Activated CD8-positive, alpha-beta T cell treated with anti-CD3 and anti-CD28 coated beads for 36 hours (primary cell): ENCODE results near the gene AFF2. TPM values are rescaled to one million over a fixed set of nuclear protein-coding genes. Genes with fewer than 3 reads are reported as not detected.

Experiments
- ATAC-seq: fragments of 200-7000 bp; cut with Tn5 transposase; one replicate; pipeline ENCODE4 v1.10.0; 2021; ENCODE audit warnings: mild to moderate bottlenecking, moderate library complexity
- CTCF ChIA-PET: fragments of 350-600 bp; sonication (Branson Sonifier 250); formaldehyde crosslinking; loops from one replicate; lab custom pipeline; 2021; ENCODE audit warnings: antibody characterized with exemption; lab: Charles Lee
- POLR2A ChIA-PET: fragments of 350-600 bp; sonication (Branson Sonifier 250); formaldehyde crosslinking; loops from one replicate; lab custom pipeline; 2021; ENCODE audit warnings: antibody characterized with exemption; lab: Charles Lee
- DNase-seq: peaks from one replicate; pipeline ENCODE4 v3.0.0-alpha.2; 2020
- H3K27ac Mint-ChIP-seq: one replicate; pipeline ENCODE4 v1.8.0; 2021; ENCODE audit warnings: mild to moderate bottlenecking, mixed read lengths
- H3K27me3 Mint-ChIP-seq: one replicate; pipeline ENCODE4 v1.8.0; 2021; ENCODE audit warnings: mixed read lengths
- H3K36me3 Mint-ChIP-seq: one replicate; pipeline ENCODE4 v1.8.0; 2021; ENCODE audit warnings: low read depth, mixed read lengths
- H3K4me1 Mint-ChIP-seq: one replicate; pipeline ENCODE4 v1.8.0; 2021; ENCODE audit warnings: low read depth, mixed read lengths
- H3K4me3 Mint-ChIP-seq: one replicate; pipeline ENCODE4 v1.8.0; 2021; ENCODE audit warnings: mild to moderate bottlenecking, moderate library complexity, mixed read lengths
- H3K9me3 Mint-ChIP-seq: one replicate; pipeline ENCODE4 v1.8.0; 2021; ENCODE audit warnings: mixed read lengths
- intact Hi-C: fragments of 100-400 bp; cut with micrococcal nuclease; formaldehyde crosslinking; loops from one replicate; pipeline ENCODE4 v1.10.0; 2022
- total RNA-seq, 2 experiments: library from RNA; stranded (reverse); gene quantifications; one replicate each; pipeline ENCODE4 v1.2.3, GENCODE V29; 2021
- TF ChIP-seq, protein P1 (sequence below): fragments of 200-600 bp; IDR thresholded peaks from one replicate; pipeline ENCODE4 v1.8.0; 2022; ENCODE audit warnings: antibody characterized with exemption, mild to moderate bottlenecking

Gene AFF2
- total RNA-seq, 2 experiments from 2014 or later: 1.3 to 1.7 TPM

DNA sequence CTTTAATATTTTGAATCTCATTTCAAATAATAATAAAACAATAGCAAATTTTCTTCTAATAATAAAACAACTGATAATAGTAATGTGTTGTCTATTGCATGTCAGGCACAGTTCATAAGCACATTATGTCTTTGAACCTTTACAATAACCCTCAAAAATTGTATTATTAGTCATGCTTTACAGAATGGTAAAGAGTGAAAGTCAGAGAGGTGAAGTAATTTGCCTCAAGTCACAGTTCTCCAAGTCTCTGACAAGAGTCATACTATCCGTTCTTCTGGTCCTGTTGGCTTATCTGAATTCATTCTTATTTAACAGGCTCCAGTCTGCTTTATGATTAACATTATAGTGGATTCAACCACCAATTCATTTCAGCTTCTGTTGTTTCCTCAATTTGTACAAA, 313.0 kb downstream of the AFF2 start:
- Mint-ChIP-seq H3K36me3 (no peaks in the 10 kb centered on the region), H3K27ac (no peak overlapping the region), H3K4me1 (no peaks in the 10 kb centered on the region), H3K9me3 (no peaks in the 10 kb centered on the region), H3K27me3 (no peaks in the 10 kb centered on the region), H3K4me3 (no peak overlapping the region)
- DNase-seq: no peak
- no peak for ATAC-seq
- intact Hi-C loops: no loop called here
- CTCF ChIA-PET: no interaction called here
- TF ChIP-seq, protein P1, sequence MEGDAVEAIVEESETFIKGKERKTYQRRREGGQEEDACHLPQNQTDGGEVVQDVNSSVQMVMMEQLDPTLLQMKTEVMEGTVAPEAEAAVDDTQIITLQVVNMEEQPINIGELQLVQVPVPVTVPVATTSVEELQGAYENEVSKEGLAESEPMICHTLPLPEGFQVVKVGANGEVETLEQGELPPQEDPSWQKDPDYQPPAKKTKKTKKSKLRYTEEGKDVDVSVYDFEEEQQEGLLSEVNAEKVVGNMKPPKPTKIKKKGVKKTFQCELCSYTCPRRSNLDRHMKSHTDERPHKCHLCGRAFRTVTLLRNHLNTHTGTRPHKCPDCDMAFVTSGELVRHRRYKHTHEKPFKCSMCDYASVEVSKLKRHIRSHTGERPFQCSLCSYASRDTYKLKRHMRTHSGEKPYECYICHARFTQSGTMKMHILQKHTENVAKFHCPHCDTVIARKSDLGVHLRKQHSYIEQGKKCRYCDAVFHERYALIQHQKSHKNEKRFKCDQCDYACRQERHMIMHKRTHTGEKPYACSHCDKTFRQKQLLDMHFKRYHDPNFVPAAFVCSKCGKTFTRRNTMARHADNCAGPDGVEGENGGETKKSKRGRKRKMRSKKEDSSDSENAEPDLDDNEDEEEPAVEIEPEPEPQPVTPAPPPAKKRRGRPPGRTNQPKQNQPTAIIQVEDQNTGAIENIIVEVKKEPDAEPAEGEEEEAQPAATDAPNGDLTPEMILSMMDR: no peak
- POLR2A ChIA-PET: no interaction called here

- ChIA-PET CTCF (no interaction called here), POLR2A (no interaction called here)
- Mint-ChIP-seq H3K4me1 (no peaks in the 10 kb centered on the region), H3K27ac (no peak overlapping the region), H3K4me3 (no peak overlapping the region), H3K9me3 (no peaks in the 10 kb centered on the region), H3K36me3 (no peaks in the 10 kb centered on the region), H3K27me3 (no peaks in the 10 kb centered on the region)
- ATAC-seq: no peak
- TF ChIP-seq, protein P1: no peak
- no peak for DNase-seq
- intact Hi-C loops: no loop called here
Observed at GRCh38 chrX:148813967-148814366, 313.6 kb downstream of the AFF2 start.

- no peak for DNase-seq
- TF ChIP-seq, protein P1: no peak
- Mint-ChIP-seq H3K36me3 (no peaks in the 10 kb centered on the region), H3K27ac (no peak overlapping the region), H3K4me1 (no peaks in the 10 kb centered on the region), H3K9me3 (no peaks in the 10 kb centered on the region), H3K4me3 (no peak overlapping the region), H3K27me3 (no peaks in the 10 kb centered on the region)
- CTCF ChIA-PET: no interaction called here
- no peak for ATAC-seq
- POLR2A ChIA-PET: no interaction called here
- intact Hi-C loops: no loop called here
Observed at GRCh38 chrX:148815218-148815961, 315.0 kb downstream of the AFF2 start.

- intact Hi-C loops: no loop called here
- TF ChIP-seq, protein P1: no peak
- DNase-seq (no peak), ATAC-seq (no peak)
- no peaks in the 10 kb centered on the region for H3K4me1 Mint-ChIP-seq
- no peaks in the 10 kb centered on the region for H3K36me3 Mint-ChIP-seq
- no peaks in the 10 kb centered on the region for H3K27me3 Mint-ChIP-seq
- H3K4me3 Mint-ChIP-seq: no peak overlapping the region
- ChIA-PET POLR2A (no interaction called here), CTCF (no interaction called here)
- peaks cover 2% of the 10 kb centered on the region for H3K9me3 Mint-ChIP-seq
- H3K27ac Mint-ChIP-seq: no peak overlapping the region
Observed at GRCh38 chrX:148823986-148824385, 323.6 kb downstream of the AFF2 start.

DNA sequence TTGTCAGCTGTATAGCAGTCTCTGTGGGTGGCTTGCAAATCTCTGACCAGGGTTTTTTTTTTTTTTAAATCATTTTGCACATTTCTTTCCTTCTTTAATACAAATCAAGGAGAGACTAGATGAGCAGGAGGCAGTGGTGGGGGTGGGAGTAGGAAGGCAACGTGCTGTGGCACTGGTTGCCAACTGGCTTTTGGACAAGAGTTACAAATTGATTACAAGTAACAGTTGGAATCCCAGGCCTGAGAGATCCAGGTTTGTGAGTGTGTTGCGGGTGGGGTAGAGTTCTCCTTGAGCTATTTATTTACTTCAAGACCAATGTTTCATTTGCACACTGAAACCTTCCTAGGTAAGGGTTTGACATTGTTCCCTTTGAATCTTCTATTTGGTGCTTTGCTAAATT, 325.3 kb downstream of the AFF2 start:
- DNase-seq (no peak), ATAC-seq (no peak)
- H3K4me3 Mint-ChIP-seq: no peak overlapping the region
- H3K27ac Mint-ChIP-seq: no peak overlapping the region
- CTCF ChIA-PET: interaction anchor here (0.6 kb wide), 1 partner anchor 127 kb away, joined by 3 read pairs; no protein-coding TSS in a partner anchor
- no peaks in the 10 kb centered on the region for H3K36me3 Mint-ChIP-seq
- H3K4me1 Mint-ChIP-seq: no peaks in the 10 kb centered on the region
- TF ChIP-seq, protein P1: no peak
- H3K9me3 Mint-ChIP-seq: peaks cover 4% of the 10 kb centered on the region
- H3K27me3 Mint-ChIP-seq: no peaks in the 10 kb centered on the region
- POLR2A ChIA-PET: no interaction called here
- intact Hi-C loops: no loop called here
